K562 (cell line): ENCODE measurements around the gene SNX9. TPM values are rescaled to one million over a fixed set of nuclear protein-coding genes. Genes with fewer than 3 reads are reported as not detected.

ENCODE experiments used
- CEBPG ChIP-seq, 3 experiments: fragments of 200-800 bp in 1 of 3; sonication (Bioruptor generic) in 1 of 3; sonication (generic) in 1 of 3; formaldehyde crosslinking in 1 of 3; IDR thresholded peaks in 2 of 3; conservative IDR thresholded peaks in 1 of 3; 2 replicates each; pipeline versions ENCODE4 v1.6.1 to v1.8.0; 2016 to 2022; ENCODE audit warnings: missing compliant biosample characterization in 2 of 3, missing genetic modification characterization in 2 of 3, mild to moderate bottlenecking in 1 of 3, missing genetic modification reagents in 1 of 3
- CSDE1 ChIP-seq, 2 experiments: fragments of 450-650 bp; IDR thresholded peaks; 2 replicates each; pipeline ENCODE4 v1.6.1; 2016; ENCODE audit warnings: mild to moderate bottlenecking in 1 of 2
- ETV1 ChIP-seq: fragments of 450-650 bp; conservative IDR thresholded peaks from 2 replicates; pipeline ENCODE4 v1.6.1; 2016; ENCODE audit warnings: missing genetic modification characterization, control low read depth, low read depth, missing compliant biosample characterization
- ETV5 ChIP-seq: sonication (generic); formaldehyde crosslinking; IDR thresholded peaks from 2 replicates; pipeline ENCODE4 v1.4.0; 2020; ENCODE audit warnings: low read depth, mild to moderate bottlenecking, missing genetic modification reagents
- FOXJ3 ChIP-seq: sonication (generic); formaldehyde crosslinking; IDR thresholded peaks from 2 replicates; pipeline ENCODE4 v1.4.0; 2020; ENCODE audit warnings: mild to moderate bottlenecking, missing genetic modification reagents
- FOXK2 ChIP-seq, 2 experiments: fragments of 450-650 bp; IDR thresholded peaks in 1 of 2; conservative IDR thresholded peaks in 1 of 2; 2 replicates each; pipeline ENCODE4 v1.6.1; 2016; ENCODE audit warnings: low read depth in 2 of 2, mild to moderate bottlenecking in 1 of 2
- KDM5B ChIP-seq: fragments of 200-600 bp; sonication (generic); IDR thresholded peaks from 2 replicates; pipeline ENCODE4 v1.6.1; 2012; ENCODE audit warnings: low read depth, mild to moderate bottlenecking, moderate library complexity, low read length, control low read depth, inconsistent platforms; ENCODE audit not compliant: insufficient replicate concordance
- LEF1 ChIP-seq: fragments of 450-650 bp; IDR thresholded peaks from 2 replicates; pipeline ENCODE4 v1.6.1; 2016; ENCODE audit warnings: mild to moderate bottlenecking
- MAZ ChIP-seq, 2 experiments: fragments of 450-650 bp in 1 of 2; sonication (generic) in 1 of 2; formaldehyde crosslinking; IDR thresholded peaks in 1 of 2; conservative IDR thresholded peaks in 1 of 2; 2 replicates each; pipeline versions ENCODE4 v1.4.0 to v1.5.0; 2020; ENCODE audit warnings: mild to moderate bottlenecking in 1 of 2, missing genetic modification reagents in 1 of 2
- MTA3 ChIP-seq: fragments of 450-650 bp; formaldehyde crosslinking; IDR thresholded peaks from 2 replicates; pipeline ENCODE4 v1.6.1; 2017; ENCODE audit warnings: mild to moderate bottlenecking, borderline replicate concordance
- MTF1 ChIP-seq: fragments of 250-450 bp; sonication (Bioruptor Pico); IDR thresholded peaks from 2 replicates; pipeline ENCODE4 v1.9.0; 2021; ENCODE audit warnings: moderate library complexity, mild to moderate bottlenecking, inconsistent platforms, borderline replicate concordance
- PCBP2 ChIP-seq: fragments of 200-400 bp; formaldehyde crosslinking; IDR thresholded peaks from 2 replicates; pipeline ENCODE4 v1.6.1; 2018; ENCODE audit warnings: low read length, low read depth, mild to moderate bottlenecking, moderate library complexity; ENCODE audit not compliant: poor library complexity, severe bottlenecking
- RCOR1 ChIP-seq, 2 experiments: IDR thresholded peaks; 2 replicates each; pipeline ENCODE4 v1.6.1; 2012; ENCODE audit warnings: low read depth in 2 of 2, low read length in 2 of 2, borderline replicate concordance in 1 of 2, improper control_type of control experiment in 1 of 2
- TEAD4 ChIP-seq, 2 experiments: sonication (generic) in 1 of 2; formaldehyde crosslinking in 1 of 2; IDR thresholded peaks; 2 replicates each; pipeline versions ENCODE4 v1.6.1 to v1.8.0; 2012 to 2022; ENCODE audit warnings: borderline replicate concordance in 1 of 2, inconsistent platforms in 1 of 2, low read length in 1 of 2, mild to moderate bottlenecking in 1 of 2, missing genetic modification reagents in 1 of 2
- ZBTB1 ChIP-seq: sonication (generic); formaldehyde crosslinking; IDR thresholded peaks from 2 replicates; pipeline ENCODE4 v1.8.1; 2023; ENCODE audit warnings: missing genetic modification reagents, low read depth, mild to moderate bottlenecking, borderline replicate concordance
- polyA plus RNA-seq, 8 experiments: library from polyadenylated mRNA; depleted of rRNA in 4 of 8; stranded (reverse) in 5 of 8; unstranded in 3 of 8; fragments of >200 nt; fragmentation: Nextera tagmentation in 2 of 8; fragmentation: Illumina TruSeq in 1 of 8; extraction: Ambion mirVana in 2 of 8; extraction: Trizol in 1 of 8; gene quantifications; 2 replicates each; pipeline versions ENCODE4 v1.2.1 to v1.2.3, GENCODE V29; 2011 to 2014; ENCODE audit warnings: inconsistent platforms in 1 of 8, missing spikeins in 1 of 8
- total RNA-seq, 7 experiments: library from RNA; depleted of rRNA in 6 of 7; stranded (reverse); fragments of >200 nt in 6 of 7; fragmentation: Illumina TruSeq in 2 of 7; extraction: Trizol in 2 of 7; gene quantifications; 2 replicates each; pipeline versions ENCODE4 v1.2.1 to v1.2.3, GENCODE V29; 2011 to 2021; ENCODE audit warnings: low replicate concordance in 1 of 7
- TF ChIP-seq, protein P1 (sequence below): fragments of 200-400 bp; formaldehyde crosslinking; IDR thresholded peaks from 2 replicates; pipeline ENCODE4 v1.6.1; 2017; ENCODE audit warnings: mild to moderate bottlenecking, low read depth, low read length, moderate library complexity
- TF ChIP-seq, protein P2 (sequence below): IDR thresholded peaks from 2 replicates; pipeline ENCODE4 v1.6.1; 2014; ENCODE audit warnings: antibody characterized with exemption
- TF ChIP-seq, protein P3 (sequence below): IDR thresholded peaks from 2 replicates; pipeline ENCODE4 v1.6.1; 2011; ENCODE audit not compliant: insufficient read length; ENCODE audit errors: extremely low read depth

The SNX9 gene
- total and polyA plus RNA-seq, 9 of the 15 experiments (the other 6 are each of a cell fraction or from before 2014, with no cell fraction given): 6.0 to 81.7 (median 57.1) TPM

DNA sequence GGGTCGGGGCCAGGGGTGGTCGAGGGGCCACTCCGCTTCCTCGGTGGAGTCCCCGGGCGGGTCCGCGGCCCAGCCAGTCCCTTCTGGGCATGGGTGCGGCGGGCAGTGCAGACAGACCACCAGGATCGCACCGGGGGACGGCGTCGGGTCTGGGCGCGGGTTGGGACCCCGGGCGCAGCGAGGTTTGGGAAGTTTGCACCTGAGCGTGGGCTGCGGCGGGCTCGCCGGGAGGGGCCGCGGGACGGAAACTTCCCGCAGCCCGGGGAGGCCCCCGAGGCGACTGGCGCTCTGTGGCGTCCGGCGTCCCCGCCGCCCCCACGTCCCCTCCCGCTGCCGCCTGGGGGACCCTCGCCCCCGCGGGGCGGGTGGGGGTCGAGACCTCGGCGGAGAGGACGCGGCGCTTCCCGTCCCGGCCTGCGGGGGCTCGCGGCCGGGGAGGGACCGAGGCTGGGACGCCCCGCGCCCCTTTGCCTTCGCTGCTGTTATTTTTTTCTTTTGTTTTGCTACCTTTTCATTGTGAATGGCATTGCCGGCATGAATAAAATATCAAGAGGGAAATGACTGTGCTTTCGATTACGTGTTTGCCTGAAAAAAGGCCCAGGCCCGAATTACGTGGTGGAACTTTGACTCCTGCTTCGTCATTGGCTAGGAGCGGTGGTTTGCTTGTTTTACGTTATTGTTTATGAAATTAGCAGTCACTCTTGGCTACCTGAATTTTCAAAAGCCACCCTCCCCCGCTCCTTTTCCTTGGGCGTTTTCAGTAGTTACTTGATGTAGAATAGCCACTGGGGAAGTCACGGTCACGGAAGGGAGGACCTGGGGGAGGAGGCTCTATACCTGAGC is 703 bp downstream of the SNX9 start (continued):
- TF ChIP-seq, protein P1, sequence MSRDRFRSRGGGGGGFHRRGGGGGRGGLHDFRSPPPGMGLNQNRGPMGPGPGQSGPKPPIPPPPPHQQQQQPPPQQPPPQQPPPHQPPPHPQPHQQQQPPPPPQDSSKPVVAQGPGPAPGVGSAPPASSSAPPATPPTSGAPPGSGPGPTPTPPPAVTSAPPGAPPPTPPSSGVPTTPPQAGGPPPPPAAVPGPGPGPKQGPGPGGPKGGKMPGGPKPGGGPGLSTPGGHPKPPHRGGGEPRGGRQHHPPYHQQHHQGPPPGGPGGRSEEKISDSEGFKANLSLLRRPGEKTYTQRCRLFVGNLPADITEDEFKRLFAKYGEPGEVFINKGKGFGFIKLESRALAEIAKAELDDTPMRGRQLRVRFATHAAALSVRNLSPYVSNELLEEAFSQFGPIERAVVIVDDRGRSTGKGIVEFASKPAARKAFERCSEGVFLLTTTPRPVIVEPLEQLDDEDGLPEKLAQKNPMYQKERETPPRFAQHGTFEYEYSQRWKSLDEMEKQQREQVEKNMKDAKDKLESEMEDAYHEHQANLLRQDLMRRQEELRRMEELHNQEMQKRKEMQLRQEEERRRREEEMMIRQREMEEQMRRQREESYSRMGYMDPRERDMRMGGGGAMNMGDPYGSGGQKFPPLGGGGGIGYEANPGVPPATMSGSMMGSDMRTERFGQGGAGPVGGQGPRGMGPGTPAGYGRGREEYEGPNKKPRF: no peak
- TF ChIP-seq, protein P2, sequence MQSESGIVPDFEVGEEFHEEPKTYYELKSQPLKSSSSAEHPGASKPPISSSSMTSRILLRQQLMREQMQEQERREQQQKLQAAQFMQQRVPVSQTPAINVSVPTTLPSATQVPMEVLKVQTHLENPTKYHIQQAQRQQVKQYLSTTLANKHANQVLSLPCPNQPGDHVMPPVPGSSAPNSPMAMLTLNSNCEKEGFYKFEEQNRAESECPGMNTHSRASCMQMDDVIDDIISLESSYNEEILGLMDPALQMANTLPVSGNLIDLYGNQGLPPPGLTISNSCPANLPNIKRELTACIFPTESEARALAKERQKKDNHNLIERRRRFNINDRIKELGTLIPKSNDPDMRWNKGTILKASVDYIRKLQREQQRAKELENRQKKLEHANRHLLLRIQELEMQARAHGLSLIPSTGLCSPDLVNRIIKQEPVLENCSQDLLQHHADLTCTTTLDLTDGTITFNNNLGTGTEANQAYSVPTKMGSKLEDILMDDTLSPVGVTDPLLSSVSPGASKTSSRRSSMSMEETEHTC: no peak
- TF ChIP-seq RCOR1 (IDR thresholded peaks at IDR 0.05; ENCODE audit: borderline replicate concordance in 1 of 2, low read depth in 2 of 2, low read length in 2 of 2): peak in 1 of 2 experiments; percentile 31; a peak in 1 of 4 replicates
- TF ChIP-seq PCBP2: peak; percentile 13
- peak in 1 of 2 experiments; percentile 57; a peak in 3 of 4 replicates for TF ChIP-seq MAZ (CRISPR knock-in tag; conservative IDR thresholded peaks at IDR 0.05 in 1 of 2, IDR thresholded peaks at IDR 0.05 in 1 of 2)
- 0 out of 2 replicates have a peak, but pooled peaks have one; percentile 31 for TF ChIP-seq ETV5 (CRISPR knock-in tag)
- TF ChIP-seq CEBPG (CRISPR knock-in tag; IDR thresholded peaks at IDR 0.05): no peak; the same call in 1 of the 2 replicates
- TF ChIP-seq CEBPG (tag; conservative IDR thresholded peaks at IDR 0.05 in 1 of 2, IDR thresholded peaks at IDR 0.05 in 1 of 2): no peak
- TF ChIP-seq FOXJ3: no peak
- no peak; the same call in 1 of the 2 replicates for TF ChIP-seq TEAD4 (IDR thresholded peaks at IDR 0.05; ENCODE audit: low read length)
- 0 out of 2 replicates have a peak, but pooled peaks have one; percentile 50 for TF ChIP-seq TEAD4 (CRISPR knock-in tag; IDR thresholded peaks at IDR 0.05; ENCODE audit: borderline replicate concordance)
- TF ChIP-seq ETV1: no peak
- peak; percentile 67; the same call in 1 of the 2 replicates for TF ChIP-seq LEF1
- TF ChIP-seq KDM5B: peak; percentile 66
- TF ChIP-seq MTA3: peak; percentile 70
- peak; percentile 62; the same call in 1 of the 2 replicates for TF ChIP-seq ZBTB1
- TF ChIP-seq MTF1: no peak
- TF ChIP-seq FOXK2 (conservative IDR thresholded peaks at IDR 0.05 in 1 of 2, IDR thresholded peaks at IDR 0.05 in 1 of 2; ENCODE audit: low read depth in 2 of 2): no peak
- TF ChIP-seq, protein P3, sequence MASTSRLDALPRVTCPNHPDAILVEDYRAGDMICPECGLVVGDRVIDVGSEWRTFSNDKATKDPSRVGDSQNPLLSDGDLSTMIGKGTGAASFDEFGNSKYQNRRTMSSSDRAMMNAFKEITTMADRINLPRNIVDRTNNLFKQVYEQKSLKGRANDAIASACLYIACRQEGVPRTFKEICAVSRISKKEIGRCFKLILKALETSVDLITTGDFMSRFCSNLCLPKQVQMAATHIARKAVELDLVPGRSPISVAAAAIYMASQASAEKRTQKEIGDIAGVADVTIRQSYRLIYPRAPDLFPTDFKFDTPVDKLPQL: no peak
- TF ChIP-seq CSDE1 (IDR thresholded peaks at IDR 0.05): no peak
